Limb (tissue), 2 donors: ENCODE results near the gene EFCAB11.
A peak's percentile ranks its signal among the peaks of the same experiment; 100 is the strongest.

Experiments used
- DNase-seq, 2 donors: peaks; one replicate each; pipeline ENCODE4 v3.0.0-alpha.2; 2016; ENCODE audit errors: extremely low spot score in 2 of 2

The EFCAB11 gene

DNA sequence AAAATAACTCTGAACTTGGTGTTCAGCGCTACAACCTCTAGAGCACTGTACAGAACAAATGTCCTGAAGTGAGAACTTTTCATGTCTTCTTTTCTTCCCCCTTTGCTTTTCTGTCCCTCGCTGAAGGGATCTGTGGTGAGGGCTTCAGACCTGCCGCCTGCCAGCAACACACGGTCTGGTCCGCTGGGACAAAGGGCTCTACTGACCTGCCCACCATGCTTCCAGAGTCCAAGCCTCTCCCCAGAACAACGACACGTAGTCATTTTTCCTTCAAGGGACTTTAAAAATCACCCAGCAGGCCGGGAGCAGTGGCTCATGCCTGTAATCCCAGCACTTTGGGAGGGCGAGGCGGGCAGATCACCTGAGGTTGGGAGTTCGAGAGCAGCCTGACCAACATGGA is 140.4 kb downstream of the EFCAB11 start:
- DNase-seq: no peak

GRCh38 chr14:89813617-89814031 is 140.9 kb downstream of the EFCAB11 start:
- DNase-seq: peak; percentile 44 to 55

- DNase-seq: peak in 1 of 2 donors; percentile 17
Measured at GRCh38 chr14:89811954-89812575, 142.5 kb downstream of the EFCAB11 start.

GRCh38 chr14:89810101-89810500 is 144.4 kb downstream of the EFCAB11 start:
- peak in 1 of 2 donors; percentile 36 for DNase-seq

DNA sequence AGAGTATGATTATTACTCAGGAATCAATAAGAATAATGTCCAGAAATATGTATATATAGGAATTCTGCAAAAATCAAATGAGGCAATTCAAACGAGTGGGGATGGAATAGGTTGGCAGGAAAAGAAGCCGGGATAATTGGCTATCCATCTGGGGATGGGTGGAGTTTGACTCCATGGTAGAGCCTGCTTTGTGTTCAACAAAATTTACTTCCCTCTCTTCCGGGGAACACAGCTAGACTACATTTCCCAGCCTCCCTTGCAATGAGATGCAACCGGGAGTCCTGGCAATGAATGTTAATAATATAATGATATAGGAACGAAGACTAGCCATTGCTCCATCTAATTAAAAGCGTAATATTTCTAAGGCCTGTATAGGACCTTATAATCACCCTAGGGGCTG is 146.6 kb downstream of the EFCAB11 start:
- no peak for DNase-seq

GRCh38 chr14:89807151-89807550 is 147.4 kb downstream of the EFCAB11 start:
- no peak for DNase-seq

- no peak for DNase-seq
Measured at GRCh38 chr14:89806451-89806850, 148.1 kb downstream of the EFCAB11 start.

DNA sequence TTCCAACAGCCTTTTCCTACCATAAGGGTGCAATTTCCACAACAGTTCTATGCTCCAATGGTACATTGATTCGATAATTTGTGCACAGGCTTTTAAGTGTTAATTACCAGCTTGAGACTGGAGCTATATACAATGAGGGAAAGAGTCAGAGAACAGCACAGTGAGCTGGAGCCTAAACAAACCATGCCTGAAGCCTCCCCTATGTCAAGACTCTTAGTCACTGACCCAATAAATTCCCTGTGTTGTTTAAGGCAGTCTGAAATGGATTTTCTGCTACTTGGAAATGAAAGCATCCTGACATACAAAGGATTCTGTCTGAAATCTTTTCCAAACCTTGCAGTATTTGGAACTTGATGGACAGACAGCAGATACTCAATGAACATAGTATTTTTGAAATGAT is 149.0 kb downstream of the EFCAB11 start:
- DNase-seq: no peak

DNA sequence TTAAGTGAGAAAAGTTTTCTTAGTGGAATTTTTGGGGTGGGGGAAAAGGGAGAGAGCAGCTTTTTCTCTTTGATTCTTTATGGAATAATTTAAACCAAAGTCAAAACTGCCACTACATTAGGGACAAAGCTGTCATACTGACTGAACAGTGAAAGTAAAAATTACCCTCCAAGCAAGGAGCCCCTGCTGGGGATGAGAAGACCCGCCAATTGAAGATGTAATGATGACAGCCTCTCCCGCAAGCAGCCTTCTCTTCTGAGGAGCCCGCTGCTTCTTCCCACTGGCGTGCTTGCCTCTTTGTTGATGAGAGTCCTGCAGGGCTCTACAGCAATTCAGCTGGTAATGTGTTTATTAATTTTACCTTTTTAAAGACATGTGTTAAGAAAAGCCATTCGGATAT is 151.0 kb downstream of the EFCAB11 start:
- DNase-seq: no peak

GRCh38 chr14:89801136-89801535 is 153.4 kb downstream of the EFCAB11 start:
- DNase-seq: no peak

GRCh38 chr14:89798212-89798773 is 156.2 kb downstream of the EFCAB11 start:
- DNase-seq: no peak

- no peak for DNase-seq
Measured at GRCh38 chr14:89797148-89797547, 157.4 kb downstream of the EFCAB11 start.

GRCh38 chr14:89794096-89794495 is 160.4 kb downstream of the EFCAB11 start:
- no peak for DNase-seq

GRCh38 chr14:89793367-89793716 is 161.2 kb downstream of the EFCAB11 start:
- DNase-seq: no peak

DNA sequence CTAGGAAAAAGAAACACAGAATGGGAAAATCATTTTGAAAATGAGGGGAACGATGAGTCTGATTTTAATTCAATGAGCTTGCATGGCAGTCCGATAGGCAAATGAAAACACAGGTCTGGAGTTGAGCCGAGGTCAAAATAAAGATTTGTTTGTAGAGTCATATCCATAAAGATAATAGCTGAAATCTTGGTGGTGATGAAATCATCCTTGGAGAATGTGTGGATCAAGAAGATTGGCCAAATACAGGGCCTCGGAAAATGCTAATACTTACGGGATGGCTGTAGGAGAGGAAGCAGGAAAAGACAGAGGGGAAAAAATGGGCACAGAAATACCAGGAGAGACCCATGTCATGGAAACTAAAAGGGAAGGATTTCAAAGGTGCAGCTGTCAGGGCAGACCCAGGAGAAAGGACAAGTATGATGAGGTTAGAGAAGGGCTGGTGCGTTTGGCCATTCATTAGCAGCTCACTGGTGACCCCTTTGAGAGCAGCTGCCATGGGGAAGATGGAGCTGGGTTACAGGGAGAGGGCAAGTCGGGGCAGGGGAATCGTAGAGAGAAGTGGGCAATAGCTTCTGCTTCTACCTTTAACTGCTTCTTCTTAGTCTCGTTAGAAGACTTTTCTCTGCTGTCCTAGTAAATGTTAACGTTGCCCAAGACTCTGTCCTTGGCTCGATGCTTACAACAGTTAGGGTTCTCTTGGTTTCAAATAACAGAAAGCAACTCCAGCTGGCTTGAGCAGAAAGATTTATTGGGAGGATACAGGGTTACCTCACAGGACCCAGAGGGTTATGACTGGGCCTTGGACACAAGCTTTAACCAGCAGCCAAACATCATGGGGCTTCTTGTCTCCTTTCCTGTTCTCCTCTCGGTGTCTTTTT is 161.8 kb downstream of the EFCAB11 start:
- no peak for DNase-seq

DNA sequence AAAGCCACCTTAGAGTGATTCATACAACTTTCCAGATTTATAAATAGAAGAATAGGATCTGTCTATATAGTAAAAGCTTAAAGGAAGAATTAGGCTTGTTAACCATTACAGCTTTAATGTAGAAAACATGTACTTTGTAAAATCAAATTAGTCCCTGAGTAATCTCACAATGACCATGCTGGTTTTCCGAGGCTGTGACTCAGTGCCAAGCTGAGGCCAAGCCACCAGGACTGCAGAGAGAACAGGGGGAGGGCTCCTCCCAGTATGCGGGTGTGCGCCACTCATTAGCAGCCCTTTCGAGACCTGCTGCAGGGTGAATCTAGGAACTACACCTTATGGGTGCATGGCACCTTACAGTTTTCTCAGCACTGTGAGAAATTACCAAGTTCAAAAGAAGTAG is 167.0 kb downstream of the EFCAB11 start:
- DNase-seq: no peak

GRCh38 chr14:89781046-89781445 is 173.5 kb downstream of the EFCAB11 start:
- DNase-seq: no peak

DNA sequence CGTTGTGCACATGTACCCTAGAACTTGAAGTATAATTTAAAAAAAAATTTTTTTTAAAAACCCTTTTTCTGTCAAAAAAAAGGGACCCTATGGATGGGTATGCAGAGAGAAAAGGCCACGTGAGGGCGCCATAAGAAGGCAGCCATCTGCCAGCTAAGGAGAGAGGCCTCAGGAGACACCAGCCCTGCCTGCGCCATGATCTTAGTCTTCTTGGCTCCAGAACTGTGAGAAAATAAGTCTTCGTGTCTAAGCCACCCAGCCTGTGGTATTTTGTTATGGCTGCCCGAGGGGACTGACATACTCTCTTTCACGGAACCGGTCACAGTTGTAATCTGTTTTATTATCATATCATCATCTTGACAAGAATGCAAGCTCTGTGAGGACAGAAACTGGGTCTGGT is 174.8 kb downstream of the EFCAB11 start:
- DNase-seq: no peak

DNA sequence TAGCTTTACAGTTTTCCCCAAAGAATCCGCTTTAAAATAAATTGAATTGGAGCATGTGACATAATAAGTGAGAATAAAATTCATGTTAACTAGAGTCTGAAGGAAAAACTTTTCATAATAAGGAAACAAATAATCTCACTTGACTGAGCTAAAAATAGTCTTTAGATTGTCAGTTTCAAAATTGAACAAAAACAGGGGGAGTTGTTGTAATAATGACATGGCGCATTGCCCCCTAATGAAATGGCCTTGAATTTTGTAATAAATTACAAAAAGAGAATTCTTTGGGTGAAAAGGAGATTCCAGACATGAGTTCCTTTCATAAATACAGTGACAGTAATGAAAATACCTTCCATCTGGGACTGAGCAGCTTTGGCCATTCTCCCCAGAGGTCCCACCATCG is 178.6 kb downstream of the EFCAB11 start:
- no peak for DNase-seq

DNA sequence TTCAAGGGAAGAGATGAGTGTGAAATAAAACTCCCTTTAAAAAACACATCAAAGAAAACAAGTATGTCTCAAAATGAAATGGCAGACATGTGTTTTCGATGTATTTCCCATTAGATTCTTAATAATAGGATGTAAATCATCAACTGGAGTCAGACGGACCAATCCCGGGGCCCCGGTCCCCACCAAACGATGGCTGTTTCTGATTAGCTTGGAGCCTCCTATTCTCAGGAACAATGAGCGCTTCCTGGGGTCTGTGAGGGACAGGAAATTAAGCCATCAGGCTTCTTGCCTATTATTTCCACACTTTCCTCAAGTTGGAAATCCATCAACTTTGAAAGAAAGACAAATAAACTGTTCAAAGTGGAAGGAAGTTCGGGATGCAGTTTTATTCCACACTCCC is 179.4 kb downstream of the EFCAB11 start:
- DNase-seq: peak in 1 of 2 donors; percentile 30

DNA sequence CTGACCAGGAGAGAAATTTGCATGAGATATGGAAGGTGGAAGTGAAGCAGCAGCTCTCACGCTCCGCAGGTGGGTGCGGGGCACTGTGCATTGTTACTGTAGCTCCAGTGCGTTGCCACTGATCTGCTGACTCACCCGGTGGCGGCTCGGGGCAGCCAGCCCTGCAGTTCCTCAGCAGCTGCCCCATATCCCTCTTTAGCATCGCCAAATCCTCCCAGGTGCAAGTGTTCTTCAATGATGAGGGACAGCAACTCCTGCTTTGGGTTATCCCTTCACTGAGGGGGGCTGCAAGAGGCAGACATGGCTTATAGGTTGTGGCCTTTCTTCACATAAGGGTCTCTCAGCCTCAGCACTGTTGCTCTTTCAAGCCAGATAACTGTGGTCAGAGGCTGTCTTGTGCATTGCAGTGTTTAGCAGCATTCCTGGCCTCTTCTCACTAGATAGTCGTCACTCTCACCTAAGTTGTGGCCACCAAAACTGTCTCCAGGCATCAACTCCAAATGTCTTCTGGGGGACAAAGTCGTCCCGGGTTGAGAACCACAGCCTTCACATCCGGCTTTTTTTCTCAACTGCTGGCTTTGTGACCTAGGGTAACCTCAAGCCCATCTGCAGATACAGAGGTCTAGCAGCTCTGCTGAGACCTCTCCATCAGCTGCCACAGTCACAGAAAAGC is 180.8 kb downstream of the EFCAB11 start:
- DNase-seq: no peak

DNA sequence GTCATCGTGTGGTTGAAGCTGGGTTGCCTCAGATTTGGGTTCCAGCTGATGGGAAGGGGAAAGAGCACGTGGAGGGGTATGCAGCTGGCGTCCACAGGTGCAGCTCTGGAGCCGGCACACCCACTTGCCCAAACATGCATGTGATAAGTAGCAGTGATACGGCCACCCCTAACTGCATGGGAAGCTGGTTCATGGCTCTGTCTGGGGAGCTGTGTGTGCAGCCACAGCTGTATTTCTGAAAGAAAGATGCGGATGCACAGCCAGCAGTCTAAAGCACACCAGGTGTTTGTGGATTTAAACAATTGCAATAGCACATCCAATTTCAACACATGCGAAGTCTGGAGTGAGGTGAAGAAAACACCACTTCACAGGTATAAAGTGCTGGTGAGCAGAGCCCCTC is 181.4 kb downstream of the EFCAB11 start:
- DNase-seq: no peak
